Measurements from ENCODE around the gene SUGP2. TPM values are rescaled to one million over a fixed set of nuclear protein-coding genes. Genes with fewer than 3 reads are reported as not detected.

The SUGP2 gene
- total RNA-seq, 1 experiment from 2014 or later = 95.2 TPM

- H3K79me1 ChIP-seq (ENCODE audit: insufficient read depth, low read depth, low read length, poor library complexity, severe bottlenecking) = peaks cover 16% of the 10 kb centered on the region
- DNase-seq = no peak
- H3T11ph ChIP-seq (ENCODE audit: low read length) = no peak overlapping the region
- no peak overlapping the region for H2BK12ac ChIP-seq (ENCODE audit: insufficient read length, low read depth, low read length)
- H3K23me2 ChIP-seq (ENCODE audit: insufficient read length, low read depth, low read length, poor library complexity, severe bottlenecking) = no peaks in the 10 kb centered on the region
- Mint-ChIP-seq H3K9me3 (no peaks in the 10 kb centered on the region), H3K27me3 (ENCODE audit: low read depth) (no peaks in the 10 kb centered on the region), H3K36me3 (ENCODE audit: insufficient read depth in 1 of 3, low read depth in 3 of 3) (peaks cover 48 to 87% (median 85%) of the 10 kb centered on the region in 3 experiments; a peak in 6 of 7 replicates), H3K4me1 (peaks cover 5 to 6% of the 10 kb centered on the region in 2 experiments), H3K4me3 (no peak overlapping the region), H3K27ac (no peak overlapping the region)
- H4K8ac ChIP-seq (replicated peaks; ENCODE audit: insufficient read length, low read depth, low read length) = no peak overlapping the region
- no peak overlapping the region for H2AK5ac ChIP-seq (ENCODE audit: insufficient read length, low read length)
- no peak overlapping the region for H3K14ac ChIP-seq (ENCODE audit: insufficient read depth, low read length)
- H2BK120ac ChIP-seq (ENCODE audit: low read depth, low read length, poor library complexity, severe bottlenecking) = no peak overlapping the region
- no peak overlapping the region for H3K56ac ChIP-seq (ENCODE audit: insufficient read length, low read depth, low read length)
- H3K23ac ChIP-seq (ENCODE audit: insufficient read length, low read depth, low read length) = no peak overlapping the region
- H3K18ac ChIP-seq (ENCODE audit: insufficient read length, low read depth, low read length) = no peak overlapping the region
- no peak overlapping the region for H3K4ac ChIP-seq (ENCODE audit: low read depth, low read length)
- H3K4me2 ChIP-seq (ENCODE audit: insufficient read depth, insufficient read length, low read length) = no peak overlapping the region
- H3K79me2 ChIP-seq (ENCODE audit: insufficient read depth, low read length) = peaks cover 3% of the 10 kb centered on the region; the same call in 1 of the 2 replicates
- H2BK15ac ChIP-seq (ENCODE audit: low read depth, low read length) = no peak overlapping the region
- no peaks in the 10 kb centered on the region for H3K27me3 ChIP-seq (ENCODE audit: insufficient read depth, low read length)
- WGBS (ENCODE audit: extremely low coverage, insufficient read length, low lambda C conversion rate) = no CpG with 5 or more reads among the region's 4 CpGs
- no peak overlapping the region for H4K5ac ChIP-seq (ENCODE audit: insufficient read length, low read depth, low read length)
- peaks cover 3% of the 10 kb centered on the region for H4K20me1 ChIP-seq (ENCODE audit: control insufficient read depth, insufficient read depth, insufficient read length)
- H2BK5ac ChIP-seq (ENCODE audit: insufficient read length, low read length) = no peak overlapping the region
- H3K27ac ChIP-seq (ENCODE audit: insufficient read length, low read depth, low read length) = no peak overlapping the region
- H3K9ac ChIP-seq (ENCODE audit: extremely low read depth, insufficient read length, low read length) = no peak overlapping the region
- H3K9me3 ChIP-seq (ENCODE audit: control insufficient read depth, low read depth, low read length) = no peaks in the 10 kb centered on the region
- TF ChIP-seq CTCF (conservative IDR thresholded peaks at IDR 0.05) = no peak
- H2AFZ ChIP-seq (ENCODE audit: low read length) = no peak overlapping the region
- no peak overlapping the region for H4K91ac ChIP-seq (ENCODE audit: insufficient read length, low read depth, low read length)
- no peaks in the 10 kb centered on the region for H3K4me1 ChIP-seq (ENCODE audit: insufficient read depth, low read length)
- H2BK20ac ChIP-seq (ENCODE audit: low read depth, low read length, poor library complexity, severe bottlenecking) = no peak overlapping the region
Observed at GRCh38 chr19:19027228-19027627, 6.1 kb downstream of the SUGP2 start.
